Measurements from ENCODE around the gene CD200R1.

DNA sequence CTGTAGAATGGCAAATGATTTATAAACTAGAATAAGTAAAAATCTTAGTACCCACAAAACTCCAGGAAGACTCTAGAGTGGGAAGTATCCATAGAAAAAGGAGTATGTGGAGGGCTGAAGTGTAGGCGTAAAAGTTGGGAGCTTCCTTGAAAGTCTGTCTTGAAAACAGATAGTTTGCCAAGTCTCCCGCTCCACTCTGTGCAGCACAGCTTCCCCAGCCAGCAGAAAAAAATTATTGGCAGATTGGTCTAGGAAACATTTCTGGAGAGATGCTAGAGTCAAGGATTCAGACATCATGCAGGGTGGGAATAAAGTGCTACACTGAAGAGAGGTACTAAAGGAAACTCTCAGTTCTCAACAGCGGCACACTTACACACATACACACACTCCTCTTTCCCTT lies 74.8 kb downstream of the CD200R1 start:
- TF ChIP-seq, protein P1, sequence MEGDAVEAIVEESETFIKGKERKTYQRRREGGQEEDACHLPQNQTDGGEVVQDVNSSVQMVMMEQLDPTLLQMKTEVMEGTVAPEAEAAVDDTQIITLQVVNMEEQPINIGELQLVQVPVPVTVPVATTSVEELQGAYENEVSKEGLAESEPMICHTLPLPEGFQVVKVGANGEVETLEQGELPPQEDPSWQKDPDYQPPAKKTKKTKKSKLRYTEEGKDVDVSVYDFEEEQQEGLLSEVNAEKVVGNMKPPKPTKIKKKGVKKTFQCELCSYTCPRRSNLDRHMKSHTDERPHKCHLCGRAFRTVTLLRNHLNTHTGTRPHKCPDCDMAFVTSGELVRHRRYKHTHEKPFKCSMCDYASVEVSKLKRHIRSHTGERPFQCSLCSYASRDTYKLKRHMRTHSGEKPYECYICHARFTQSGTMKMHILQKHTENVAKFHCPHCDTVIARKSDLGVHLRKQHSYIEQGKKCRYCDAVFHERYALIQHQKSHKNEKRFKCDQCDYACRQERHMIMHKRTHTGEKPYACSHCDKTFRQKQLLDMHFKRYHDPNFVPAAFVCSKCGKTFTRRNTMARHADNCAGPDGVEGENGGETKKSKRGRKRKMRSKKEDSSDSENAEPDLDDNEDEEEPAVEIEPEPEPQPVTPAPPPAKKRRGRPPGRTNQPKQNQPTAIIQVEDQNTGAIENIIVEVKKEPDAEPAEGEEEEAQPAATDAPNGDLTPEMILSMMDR (IDR thresholded peaks at IDR 0.05) = no peak
- TF ChIP-seq POLR2A (IDR thresholded peaks at IDR 0.05) = no peak
